A549 (cell line): Measurements from ENCODE around the gene TEN1. TPM values are rescaled to one million over a fixed set of nuclear protein-coding genes. Genes with fewer than 3 reads are reported as not detected.

Source experiments
- ATAC-seq, 2 experiments: fragments of 200-7000 bp in 1 of 2; fragments of >200 bp in 1 of 2; cut with Nextera tagmentation in 1 of 2; cut with Tn5 transposase in 1 of 2; 3 replicates each; pipeline versions ENCODE4 v1.8.0 to v1.9.1; 2018 to 2020; ENCODE audit warnings: mild to moderate bottlenecking in 1 of 2, moderate library complexity in 1 of 2
- CTCF ChIA-PET: fragments of 300-600 bp; sonication (Branson Sonifier 250); formaldehyde crosslinking; extraction: SDS; loops from one replicate; lab custom pipeline; 2021; ENCODE audit warnings: antibody characterized with exemption, inconsistent platforms; lab: Yijun Ruan, JAX
- POLR2A ChIA-PET: fragments of 350-600 bp; formaldehyde crosslinking; extraction: SDS; loops from one replicate; lab custom pipeline; 2021; ENCODE audit warnings: antibody characterized with exemption, inconsistent platforms; lab: Yijun Ruan, JAX
- DNase-seq, 2 experiments: peaks; one replicate each; pipeline versions ENCODE4 v3.0.0 to v3.0.0-alpha.2; 2011 to 2016; ENCODE audit warnings: low read depth in 1 of 2, low spot score in 1 of 2
- FAIRE-seq: peaks from 2 replicates; lab custom pipeline; 2011; peaks lifted over from hg19 to GRCh38; lab: Jason Lieb, UNC
- H3K27ac ChIP-seq, 2 experiments: fragments of >200 bp; sonication (Bioruptor Twin); formaldehyde crosslinking; 3 replicates each; pipeline ENCODE4 v1.5.1; 2016 to 2017
- H3K4me1 ChIP-seq: fragments of >200 bp; sonication (Bioruptor Twin); formaldehyde crosslinking; 3 replicates; pipeline ENCODE4 v1.6.1; 2016
- H3K4me2 ChIP-seq: fragments of >200 bp; sonication (Bioruptor Twin); formaldehyde crosslinking; 3 replicates; pipeline ENCODE4 v1.6.1; 2016
- H3K4me3 ChIP-seq: fragments of >200 bp; sonication (Bioruptor Twin); formaldehyde crosslinking; 3 replicates; pipeline ENCODE4 v1.5.1; 2016
- H3K9me3 ChIP-seq: fragments of >200 bp; sonication (Bioruptor Twin); formaldehyde crosslinking; 3 replicates; pipeline ENCODE4 v1.6.1; 2016
- ATOH8 ChIP-seq: fragments of 250-450 bp; sonication (Bioruptor Pico); IDR thresholded peaks from 2 replicates; pipeline ENCODE4 v1.5.0; 2020; ENCODE audit warnings: low read depth, mild to moderate bottlenecking, moderate library complexity
- CBX2 ChIP-seq: fragments of 200-600 bp; sonication (generic); IDR thresholded peaks from 2 replicates; pipeline ENCODE4 v1.6.1; 2016; ENCODE audit warnings: low read depth, mild to moderate bottlenecking, borderline replicate concordance
- CEBPB ChIP-seq, 2 experiments: fragments of >200 bp in 1 of 2; sonication (Bioruptor Twin) in 1 of 2; formaldehyde crosslinking in 1 of 2; IDR thresholded peaks; 2 replicates each; pipeline ENCODE4 v1.6.1; 2012 to 2016
- CHD2 ChIP-seq: fragments of 150-350 bp; IDR thresholded peaks from 2 replicates; pipeline ENCODE4 v1.6.1; 2014; ENCODE audit warnings: low read length; ENCODE audit not compliant: partially characterized antibody
- CHD4 ChIP-seq: fragments of 200-600 bp; sonication (generic); IDR thresholded peaks from 2 replicates; pipeline ENCODE4 v1.6.1; 2016; ENCODE audit warnings: antibody characterized with exemption, mild to moderate bottlenecking, borderline replicate concordance
- EHF ChIP-seq: fragments of 250-450 bp; sonication (Bioruptor Pico); IDR thresholded peaks from 2 replicates; pipeline ENCODE4 v1.5.0; 2020; ENCODE audit warnings: mild to moderate bottlenecking
- EHMT2 ChIP-seq: fragments of 200-600 bp; sonication (generic); IDR thresholded peaks from 2 replicates; pipeline ENCODE4 v1.6.1; 2016; ENCODE audit warnings: antibody characterized with exemption, low read depth, mild to moderate bottlenecking, moderate library complexity
- ESRRA ChIP-seq: fragments of 150-350 bp; IDR thresholded peaks from 2 replicates; pipeline ENCODE4 v1.6.1; 2014; ENCODE audit warnings: mild to moderate bottlenecking, low read length, borderline replicate concordance
- FOSL2 ChIP-seq, 2 experiments: fragments of 450-650 bp in 1 of 2; fragments of >200 bp in 1 of 2; sonication (Bioruptor Twin) in 1 of 2; formaldehyde crosslinking; IDR thresholded peaks; 2 replicates each; pipeline versions ENCODE4 v1.5.0 to v1.6.1; 2016 to 2020; ENCODE audit warnings: mild to moderate bottlenecking in 1 of 2, moderate library complexity in 1 of 2
- HES2 ChIP-seq: fragments of >200 bp; sonication (Bioruptor Twin); formaldehyde crosslinking; IDR thresholded peaks from 2 replicates; pipeline ENCODE4 v1.6.1; 2016
- HEYL ChIP-seq: fragments of 250-450 bp; sonication (Bioruptor Pico); IDR thresholded peaks from 2 replicates; pipeline ENCODE4 v1.8.0; 2021; ENCODE audit warnings: mild to moderate bottlenecking, moderate library complexity
- HOXA7 ChIP-seq: fragments of 250-450 bp; sonication (Bioruptor Pico); IDR thresholded peaks from 2 replicates; pipeline ENCODE4 v1.5.0; 2020; ENCODE audit warnings: mild to moderate bottlenecking, moderate library complexity
- NFE2L2 ChIP-seq: fragments of 150-350 bp; conservative IDR thresholded peaks from 2 replicates; pipeline ENCODE4 v1.6.1; 2014; ENCODE audit warnings: low read length
- NPAS2 ChIP-seq: fragments of 250-450 bp; sonication (Bioruptor Pico); IDR thresholded peaks from 2 replicates; pipeline ENCODE4 v1.8.0; 2022; ENCODE audit warnings: mild to moderate bottlenecking, moderate library complexity, borderline replicate concordance
- PHF8 ChIP-seq: fragments of 200-600 bp; sonication (generic); IDR thresholded peaks from 2 replicates; pipeline ENCODE4 v1.6.1; 2016; ENCODE audit warnings: low read depth, mild to moderate bottlenecking, antibody characterized with exemption, moderate library complexity, borderline replicate concordance
- POLR2AphosphoS2 ChIP-seq: conservative IDR thresholded peaks from 2 replicates; pipeline ENCODE4 v1.6.1; 2012; ENCODE audit warnings: low read length, improper control_type of control experiment, inconsistent platforms
- RARB ChIP-seq: fragments of 250-450 bp; sonication (Bioruptor Pico); IDR thresholded peaks from 2 replicates; pipeline ENCODE4 v1.8.0; 2021; ENCODE audit warnings: mild to moderate bottlenecking, moderate library complexity
- RCOR1 ChIP-seq: fragments of 150-350 bp; IDR thresholded peaks from 2 replicates; pipeline ENCODE4 v1.6.1; 2014; ENCODE audit warnings: antibody characterized with exemption, low read length, low read depth
- TFCP2L1 ChIP-seq: fragments of 250-450 bp; sonication (Bioruptor Pico); IDR thresholded peaks from 2 replicates; pipeline ENCODE4 v1.5.0; 2021; ENCODE audit warnings: mild to moderate bottlenecking
- TP53 ChIP-seq: fragments of 250-450 bp; sonication (Bioruptor Pico); IDR thresholded peaks from 2 replicates; pipeline ENCODE4 v1.5.0; 2021; ENCODE audit warnings: mild to moderate bottlenecking, moderate library complexity
- ZFP36 ChIP-seq: fragments of 450-650 bp; IDR thresholded peaks from 2 replicates; pipeline ENCODE4 v1.6.1; 2014; ENCODE audit warnings: borderline replicate concordance; ENCODE audit not compliant: partially characterized antibody
- WGBS: methylation state at CpG from one replicate; pipeline ENCODE4 v1.1.6; 2017; ENCODE audit errors: missing lambda C conversion rate; 5-methylcytosine and 5-hydroxymethylcytosine counted together
- polyA plus RNA-seq, 4 experiments: library from polyadenylated mRNA; depleted of rRNA in 3 of 4; stranded (reverse); fragments of >200 nt; fragmentation: RNase III in 1 of 4; extraction: RNeasy Plus Mini Kit Qiagen cat#74134 plus additional on column Dnase treatment in 1 of 4; gene quantifications; 2 replicates in 3 of 4; 3 replicates in 1 of 4; pipeline ENCODE4 v1.2.3, GENCODE V29; 2011 to 2017
- TF ChIP-seq, protein P1 (sequence below): IDR thresholded peaks from 2 replicates; pipeline ENCODE4 v1.6.1; 2012; ENCODE audit warnings: low read depth, borderline replicate concordance
- TF ChIP-seq, protein P2 (sequence below): IDR thresholded peaks from 2 replicates; pipeline ENCODE4 v1.6.1; 2012
- TF ChIP-seq, protein P3 (sequence below): fragments of >200 bp; sonication (Bioruptor Twin); formaldehyde crosslinking; IDR thresholded peaks from 3 replicates; pipeline ENCODE4 v1.5.1; 2016
- TF ChIP-seq, protein P4 (sequence below): IDR thresholded peaks from 2 replicates; pipeline ENCODE4 v1.6.1; 2012

Gene TEN1
- polyA plus RNA-seq, 2 of the 4 experiments (the other 2 are of a cell fraction) = 11.8 to 15.7 TPM

DNA sequence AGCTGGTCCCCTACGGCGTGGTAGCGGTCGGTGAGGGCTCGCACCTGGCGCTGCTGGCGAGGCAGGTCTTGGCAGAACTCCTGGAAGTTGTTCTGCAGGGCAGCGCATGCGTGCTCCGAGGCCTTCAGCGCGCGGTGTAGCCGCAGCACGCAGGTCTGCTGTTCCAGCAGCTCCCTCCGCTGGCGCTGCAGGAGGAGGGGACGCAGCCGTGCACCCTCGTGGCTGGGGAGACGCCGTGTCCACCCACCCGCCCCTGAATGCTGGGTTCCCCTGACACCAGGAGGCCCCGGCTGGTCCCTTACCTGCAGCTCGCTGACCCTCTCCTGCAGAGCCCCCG lies 35.9 kb downstream of the TEN1 start:
- TF ChIP-seq, protein P1, sequence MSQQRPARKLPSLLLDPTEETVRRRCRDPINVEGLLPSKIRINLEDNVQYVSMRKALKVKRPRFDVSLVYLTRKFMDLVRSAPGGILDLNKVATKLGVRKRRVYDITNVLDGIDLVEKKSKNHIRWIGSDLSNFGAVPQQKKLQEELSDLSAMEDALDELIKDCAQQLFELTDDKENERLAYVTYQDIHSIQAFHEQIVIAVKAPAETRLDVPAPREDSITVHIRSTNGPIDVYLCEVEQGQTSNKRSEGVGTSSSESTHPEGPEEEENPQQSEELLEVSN = no peak
- no peak for TF ChIP-seq RCOR1
- no peak for TF ChIP-seq HOXA7 (CRISPR knock-in tag)
- TF ChIP-seq TP53 = no peak
- TF ChIP-seq HEYL = no peak
- TF ChIP-seq, protein P2, sequence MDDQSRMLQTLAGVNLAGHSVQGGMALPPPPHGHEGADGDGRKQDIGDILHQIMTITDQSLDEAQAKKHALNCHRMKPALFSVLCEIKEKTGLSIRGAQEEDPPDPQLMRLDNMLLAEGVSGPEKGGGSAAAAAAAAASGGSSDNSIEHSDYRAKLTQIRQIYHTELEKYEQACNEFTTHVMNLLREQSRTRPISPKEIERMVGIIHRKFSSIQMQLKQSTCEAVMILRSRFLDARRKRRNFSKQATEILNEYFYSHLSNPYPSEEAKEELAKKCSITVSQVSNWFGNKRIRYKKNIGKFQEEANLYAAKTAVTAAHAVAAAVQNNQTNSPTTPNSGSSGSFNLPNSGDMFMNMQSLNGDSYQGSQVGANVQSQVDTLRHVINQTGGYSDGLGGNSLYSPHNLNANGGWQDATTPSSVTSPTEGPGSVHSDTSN = no peak
- TF ChIP-seq ZFP36 = no peak
- no peak for TF ChIP-seq HES2
- no peak for TF ChIP-seq ESRRA
- no peak for TF ChIP-seq TFCP2L1 (CRISPR knock-in tag)
- no peak for TF ChIP-seq ATOH8 (CRISPR knock-in tag)
- TF ChIP-seq, protein P3, sequence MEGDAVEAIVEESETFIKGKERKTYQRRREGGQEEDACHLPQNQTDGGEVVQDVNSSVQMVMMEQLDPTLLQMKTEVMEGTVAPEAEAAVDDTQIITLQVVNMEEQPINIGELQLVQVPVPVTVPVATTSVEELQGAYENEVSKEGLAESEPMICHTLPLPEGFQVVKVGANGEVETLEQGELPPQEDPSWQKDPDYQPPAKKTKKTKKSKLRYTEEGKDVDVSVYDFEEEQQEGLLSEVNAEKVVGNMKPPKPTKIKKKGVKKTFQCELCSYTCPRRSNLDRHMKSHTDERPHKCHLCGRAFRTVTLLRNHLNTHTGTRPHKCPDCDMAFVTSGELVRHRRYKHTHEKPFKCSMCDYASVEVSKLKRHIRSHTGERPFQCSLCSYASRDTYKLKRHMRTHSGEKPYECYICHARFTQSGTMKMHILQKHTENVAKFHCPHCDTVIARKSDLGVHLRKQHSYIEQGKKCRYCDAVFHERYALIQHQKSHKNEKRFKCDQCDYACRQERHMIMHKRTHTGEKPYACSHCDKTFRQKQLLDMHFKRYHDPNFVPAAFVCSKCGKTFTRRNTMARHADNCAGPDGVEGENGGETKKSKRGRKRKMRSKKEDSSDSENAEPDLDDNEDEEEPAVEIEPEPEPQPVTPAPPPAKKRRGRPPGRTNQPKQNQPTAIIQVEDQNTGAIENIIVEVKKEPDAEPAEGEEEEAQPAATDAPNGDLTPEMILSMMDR = no peak
- TF ChIP-seq NPAS2 = no peak
- no peak for FAIRE-seq
- Histone ChIP-seq H3K9me3 (no peaks in the 10 kb centered on the region), H3K27ac (no peak overlapping the region), H3K4me1 (no peaks in the 10 kb centered on the region), H3K4me3 (no peak overlapping the region), H3K4me2 (no peak overlapping the region)
- WGBS = 93% methylated on average over 23 of the region's 26 CpGs
- CTCF ChIA-PET = interaction anchor here (0.6 to 20.5 kb wide), 55 partner anchors 7 to 754 kb away, joined by 3 to 408 read pairs (median 6); partner anchors contain the start of genes AANAT, CDK3, EVPL and EXOC7
- POLR2A ChIA-PET = no interaction called here
- DNase-seq = no peak
- no peak; a peak in 1 of 6 replicates for ATAC-seq

DNA sequence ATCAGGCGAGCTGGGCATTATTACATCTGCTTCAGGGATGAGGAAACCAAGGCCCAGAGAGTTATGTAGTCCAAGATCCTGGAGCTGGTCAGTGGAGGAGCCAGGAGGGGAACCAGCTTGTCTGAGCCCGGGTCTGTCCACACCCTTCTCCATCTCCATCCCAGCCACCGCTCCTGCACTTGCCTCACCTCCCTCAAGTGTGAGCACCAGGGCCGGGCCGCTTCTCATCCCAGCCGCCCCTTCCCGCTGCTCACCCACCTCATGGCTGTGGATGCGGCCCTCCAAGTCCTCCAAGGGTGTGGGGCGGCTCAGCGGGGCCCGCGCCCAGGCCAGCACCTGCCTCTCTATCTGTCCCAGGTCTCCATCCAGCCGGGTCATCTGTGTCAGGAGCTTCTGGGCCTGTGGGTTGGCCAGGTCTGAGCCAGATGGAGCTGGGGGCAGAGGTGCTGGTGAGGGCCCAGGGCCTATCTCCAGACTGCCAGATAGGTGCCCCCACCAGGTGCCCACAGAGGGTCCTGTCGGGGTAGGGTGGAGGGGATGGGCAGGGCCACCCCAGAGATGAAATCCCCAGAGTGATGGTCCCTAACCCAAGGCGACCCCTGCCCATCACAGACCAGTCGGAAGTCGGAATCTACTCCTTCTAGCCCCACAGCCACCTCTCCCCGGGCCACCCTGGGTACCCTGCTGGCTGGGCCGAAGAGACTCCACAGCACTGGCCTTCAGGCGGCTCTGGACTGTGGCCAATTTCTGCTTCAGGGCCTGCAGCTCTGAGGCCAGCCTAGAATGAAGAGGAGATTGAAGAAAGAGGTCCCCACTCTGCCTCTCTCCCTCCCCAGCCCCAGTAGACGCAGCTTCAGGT lies 38.7 kb downstream of the TEN1 start:
- DNase-seq = no peak
- Histone ChIP-seq H3K9me3 (no peaks in the 10 kb centered on the region), H3K4me1 (no peaks in the 10 kb centered on the region), H3K4me3 (no peak overlapping the region), H3K4me2 (no peak overlapping the region), H3K27ac (no peak overlapping the region)
- ATAC-seq = no peak
- POLR2A ChIA-PET = no interaction called here
- WGBS = 87% methylated on average over 21 of the region's 21 CpGs
- TF ChIP-seq RARB (CRISPR knock-in tag) = no peak
- TF ChIP-seq NFE2L2 = no peak
- TF ChIP-seq POLR2AphosphoS2 = no peak
- TF ChIP-seq, protein P4, sequence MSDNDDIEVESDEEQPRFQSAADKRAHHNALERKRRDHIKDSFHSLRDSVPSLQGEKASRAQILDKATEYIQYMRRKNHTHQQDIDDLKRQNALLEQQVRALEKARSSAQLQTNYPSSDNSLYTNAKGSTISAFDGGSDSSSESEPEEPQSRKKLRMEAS = no peak
- no peak for TF ChIP-seq CHD4
- TF ChIP-seq CEBPB (IDR thresholded peaks at IDR 0.05) = no peak
- no peak for TF ChIP-seq CBX2
- TF ChIP-seq EHF (CRISPR knock-in tag) = no peak
- TF ChIP-seq EHMT2 = no peak
- TF ChIP-seq FOSL2 (IDR thresholded peaks at IDR 0.05) = no peak
- TF ChIP-seq FOSL2 (CRISPR knock-in tag; IDR thresholded peaks at IDR 0.05) = no peak
- TF ChIP-seq HEYL = no peak
- TF ChIP-seq PHF8 = no peak
- TF ChIP-seq, protein P1 = no peak
- TF ChIP-seq CHD2 = no peak
- no peak for FAIRE-seq
- CTCF ChIA-PET = interaction anchor here (0.5 to 18.5 kb wide), 9 partner anchors 18 to 1808 kb away, joined by 3 to 408 read pairs (median 5); partner anchors contain the start of genes CDK3, EVPL and MRPL38
